Transverse colon (tissue), 4 donors: ENCODE measurements around the gene SEBOX.

ENCODE experiments used
- EP300 ChIP-seq: sonication (generic); formaldehyde crosslinking; IDR thresholded peaks from one replicate; pipeline ENCODE4 v1.6.1; 2017; ENCODE audit warnings: antibody characterized with exemption, low read depth
- POLR2AphosphoS5 ChIP-seq, 3 donors: sonication (generic); formaldehyde crosslinking; IDR thresholded peaks; one replicate each; pipeline ENCODE4 v1.6.1; 2016; ENCODE audit warnings: antibody characterized with exemption in 3 of 3
- TF ChIP-seq, protein P1 (sequence below), 5 experiments: fragments of 200-600 bp in 3 of 5; fragments of 450-650 bp in 2 of 5; sonication (generic) in 3 of 5; IDR thresholded peaks; 1 replicate in 2 of 5; 2 replicates in 3 of 5; pipeline ENCODE4 v1.5.1; 2016 to 2017; ENCODE audit warnings: antibody characterized with exemption in 5 of 5, inconsistent platforms in 3 of 5, mild to moderate bottlenecking in 2 of 5, moderate library complexity in 1 of 5

DNA sequence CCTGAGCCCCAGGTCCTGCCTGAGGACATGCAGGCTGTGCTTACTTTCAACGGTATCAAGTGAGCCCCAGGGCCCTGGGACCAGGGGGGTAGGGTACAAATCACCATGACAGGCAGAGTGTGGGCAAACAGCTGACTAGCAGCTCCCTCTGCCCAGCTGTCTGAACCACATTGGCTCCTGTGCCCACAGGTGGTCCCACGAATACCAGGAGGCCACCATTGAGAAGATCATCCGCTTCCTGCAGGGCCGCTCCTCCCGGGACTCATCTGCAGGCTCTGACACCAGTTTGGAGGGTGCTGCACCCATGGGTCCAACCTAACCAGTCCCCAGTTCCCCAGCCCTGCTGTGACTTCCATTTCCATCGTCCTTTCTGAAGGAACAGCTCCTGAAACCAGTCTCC, 31.0 kb upstream of the SEBOX start:
- TF ChIP-seq POLR2AphosphoS5 (IDR thresholded peaks at IDR 0.05): no peak
- TF ChIP-seq, protein P1, sequence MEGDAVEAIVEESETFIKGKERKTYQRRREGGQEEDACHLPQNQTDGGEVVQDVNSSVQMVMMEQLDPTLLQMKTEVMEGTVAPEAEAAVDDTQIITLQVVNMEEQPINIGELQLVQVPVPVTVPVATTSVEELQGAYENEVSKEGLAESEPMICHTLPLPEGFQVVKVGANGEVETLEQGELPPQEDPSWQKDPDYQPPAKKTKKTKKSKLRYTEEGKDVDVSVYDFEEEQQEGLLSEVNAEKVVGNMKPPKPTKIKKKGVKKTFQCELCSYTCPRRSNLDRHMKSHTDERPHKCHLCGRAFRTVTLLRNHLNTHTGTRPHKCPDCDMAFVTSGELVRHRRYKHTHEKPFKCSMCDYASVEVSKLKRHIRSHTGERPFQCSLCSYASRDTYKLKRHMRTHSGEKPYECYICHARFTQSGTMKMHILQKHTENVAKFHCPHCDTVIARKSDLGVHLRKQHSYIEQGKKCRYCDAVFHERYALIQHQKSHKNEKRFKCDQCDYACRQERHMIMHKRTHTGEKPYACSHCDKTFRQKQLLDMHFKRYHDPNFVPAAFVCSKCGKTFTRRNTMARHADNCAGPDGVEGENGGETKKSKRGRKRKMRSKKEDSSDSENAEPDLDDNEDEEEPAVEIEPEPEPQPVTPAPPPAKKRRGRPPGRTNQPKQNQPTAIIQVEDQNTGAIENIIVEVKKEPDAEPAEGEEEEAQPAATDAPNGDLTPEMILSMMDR (IDR thresholded peaks at IDR 0.05): no peak
- no peak for TF ChIP-seq EP300
